GM21723 (cell line): Measurements from ENCODE around the gene TMC1.
"Not testable (repeated sequence)": the region's sequence is repeated elsewhere in the genome, so short reads cannot be mapped to it uniquely, and the experiment has no call there.

Source experiments
- ATAC-seq: cut with Tn5 transposase; IDR thresholded peaks from one replicate; pipeline ENCODE4 v1.9.1; 2021; ENCODE audit warnings: mild to moderate bottlenecking, moderate library complexity; ENCODE audit not compliant: unreplicated experiment

The TMC1 gene

GRCh38 chr9:72749276-72749675, 227.9 kb downstream of the TMC1 start:
- ATAC-seq: no peak

- ATAC-seq: no peak
Measured at GRCh38 chr9:72751541-72751940, 230.1 kb downstream of the TMC1 start.

- no peak for ATAC-seq
Measured at GRCh38 chr9:72753266-72753893, 232.0 kb downstream of the TMC1 start.

GRCh38 chr9:72755836-72756235, 234.4 kb downstream of the TMC1 start:
- ATAC-seq: no peak

- no peak for ATAC-seq
Measured at GRCh38 chr9:72758944-72759343, 237.5 kb downstream of the TMC1 start.

GRCh38 chr9:72763022-72763421, 241.6 kb downstream of the TMC1 start:
- no peak for ATAC-seq

GRCh38 chr9:72769546-72769945, 248.1 kb downstream of the TMC1 start:
- no peak for ATAC-seq

GRCh38 chr9:72772661-72773060, 251.3 kb downstream of the TMC1 start:
- ATAC-seq: no peak

- no peak for ATAC-seq
Measured at GRCh38 chr9:72773570-72773969, 252.2 kb downstream of the TMC1 start.

GRCh38 chr9:72775570-72775969, 254.2 kb downstream of the TMC1 start:
- ATAC-seq: no peak

GRCh38 chr9:72779614-72780013, 258.2 kb downstream of the TMC1 start:
- no peak for ATAC-seq

GRCh38 chr9:72786948-72787347, 265.5 kb downstream of the TMC1 start:
- no peak for ATAC-seq

- no peak for ATAC-seq
Measured at GRCh38 chr9:72788966-72789735, 267.7 kb downstream of the TMC1 start.

GRCh38 chr9:72789885-72790284, 268.5 kb downstream of the TMC1 start:
- ATAC-seq: no peak

- ATAC-seq: no peak
Measured at GRCh38 chr9:72790989-72791388, 269.6 kb downstream of the TMC1 start.

- no peak for ATAC-seq
Measured at GRCh38 chr9:72791436-72791835, 270.0 kb downstream of the TMC1 start.

GRCh38 chr9:72794946-72795345, 273.5 kb downstream of the TMC1 start:
- no peak for ATAC-seq

- no peak for ATAC-seq
Measured at GRCh38 chr9:72800328-72800994, 279.1 kb downstream of the TMC1 start.

- no peak for ATAC-seq
Measured at GRCh38 chr9:72805238-72805637, 283.8 kb downstream of the TMC1 start.

GRCh38 chr9:72806313-72806809, 285.0 kb downstream of the TMC1 start:
- ATAC-seq: not testable (repeated sequence)

GRCh38 chr9:72807765-72808445, 286.5 kb downstream of the TMC1 start:
- no peak for ATAC-seq
